ENCODE data around the gene CMTM6. TPM values are rescaled to one million over a fixed set of nuclear protein-coding genes. Genes with fewer than 3 reads are reported as not detected.
A peak's percentile ranks its signal among the peaks of the same experiment; 100 is the strongest.
"Not testable (repeated sequence)": the region's sequence is repeated elsewhere in the genome, so short reads cannot be mapped to it uniquely, and the experiment has no call there.

CMTM6 gene
- total RNA-seq, 1 donor from 2014 or later: 90.1 TPM

- Mint-ChIP-seq H3K4me1 (peaks cover 52% of the 10 kb centered on the region), H3K36me3 (ENCODE audit: low read depth) (peaks cover 25% of the 10 kb centered on the region), H3K4me3 (peak overlapping the region; percentile 74)
- H3K9me3 Mint-ChIP-seq; ATAC-seq (ENCODE audit: low read depth); H3K27me3 Mint-ChIP-seq; H3K27ac Mint-ChIP-seq; DNase-seq: not testable (repeated sequence)
- intact Hi-C loops (cut with micrococcal nuclease): loop anchor here (1.0 kb wide), 2 partner anchors 41 to 60 kb away; no protein-coding TSS in a partner anchor
- POLR2A ChIA-PET: interaction anchor here (0.5 to 6.3 kb wide), 13 partner anchors 9 to 1942 kb away, joined by 3 to 60 read pairs (median 4); partner anchors contain the start of gene CMTM7
- CTCF ChIA-PET: interaction anchor here (1.0 to 1.5 kb wide), 3 partner anchors 41 to 86 kb away, joined by 3 to 8 read pairs (median 8); no protein-coding TSS in a partner anchor
These were observed 41.7 kb downstream of the CMTM6 start for GRCh38 chr3:32460817-32461496.

- Mint-ChIP-seq H3K27me3 (no peaks in the 10 kb centered on the region), H3K9me3 (no peaks in the 10 kb centered on the region), H3K4me3 (peak overlapping the region; percentile 74), H3K36me3 (ENCODE audit: low read depth) (peaks cover 23% of the 10 kb centered on the region), H3K4me1 (peaks cover 55% of the 10 kb centered on the region), H3K27ac (no peak overlapping the region)
- ATAC-seq (ENCODE audit: low read depth) (peak; percentile 72), DNase-seq (peak; percentile 61)
- TF ChIP-seq CTCF (IDR thresholded peaks at IDR 0.05): no peak
- ChIA-PET POLR2A (interaction anchor here (0.5 to 6.3 kb wide), 14 partner anchors 9 to 1941 kb away, joined by 3 to 60 read pairs (median 4); partner anchors contain the start of genes CMTM6 and CMTM7), CTCF (interaction anchor here (1.0 to 1.5 kb wide), 3 partner anchors 40 to 85 kb away, joined by 3 to 8 read pairs (median 8); no protein-coding TSS in a partner anchor)
- intact Hi-C loops (cut with micrococcal nuclease): loop anchor here (1.0 kb wide), 2 partner anchors 40 to 59 kb away; no protein-coding TSS in a partner anchor
These were observed 42.5 kb downstream of the CMTM6 start for GRCh38 chr3:32460031-32460749.

GRCh38 chr3:32459450-32459849 lies 43.2 kb downstream of the CMTM6 start:
- H3K27ac Mint-ChIP-seq: no peak overlapping the region
- POLR2A ChIA-PET: interaction anchor here (0.6 to 6.3 kb wide), 10 partner anchors 9 to 602 kb away, joined by 3 to 60 read pairs (median 5); partner anchors contain the start of genes CMTM6 and CMTM7
- no peak overlapping the region for H3K4me3 Mint-ChIP-seq

GRCh38 chr3:32457971-32458471 lies 44.6 kb downstream of the CMTM6 start:
- ChIA-PET CTCF (interaction anchor here (0.6 to 1.5 kb wide), 8 partner anchors 10 to 160 kb away, joined by 3 to 8 read pairs (median 4); no protein-coding TSS in a partner anchor), POLR2A (interaction anchor here (0.6 to 6.3 kb wide), 12 partner anchors 9 to 86 kb away, joined by 3 to 93 read pairs (median 5); partner anchors contain the start of genes CMTM6 and CMTM7)
- H3K9me3 Mint-ChIP-seq: no peaks in the 10 kb centered on the region
- no peak for TF ChIP-seq CTCF (IDR thresholded peaks at IDR 0.05)
- H3K4me1 Mint-ChIP-seq: peaks cover 64% of the 10 kb centered on the region
- H3K4me3 Mint-ChIP-seq: peak overlapping the region; percentile 78
- peaks cover 36% of the 10 kb centered on the region for H3K36me3 Mint-ChIP-seq (ENCODE audit: low read depth)
- intact Hi-C loops (cut with micrococcal nuclease): loop anchor here (1.0 kb wide), 2 partner anchors 9 to 19 kb away; no protein-coding TSS in a partner anchor
- no peaks in the 10 kb centered on the region for H3K27me3 Mint-ChIP-seq
- H3K27ac Mint-ChIP-seq: peak overlapping the region; percentile 98
- DNase-seq (no peak), ATAC-seq (ENCODE audit: low read depth) (peak; percentile 68)

More at GRCh38 chr3:32459450-32459849, 43.2 kb downstream of the CMTM6 start:
- Mint-ChIP-seq H3K36me3 (ENCODE audit: low read depth) (peaks cover 25% of the 10 kb centered on the region), H3K4me1 (peaks cover 63% of the 10 kb centered on the region), H3K27me3 (no peaks in the 10 kb centered on the region), H3K9me3 (no peaks in the 10 kb centered on the region)
- intact Hi-C loops (cut with micrococcal nuclease): no loop called here
- no peak for ATAC-seq (ENCODE audit: low read depth)
- DNase-seq: no peak
- TF ChIP-seq CTCF (IDR thresholded peaks at IDR 0.05): no peak
- CTCF ChIA-PET: interaction anchor here (1.5 kb wide), 1 partner anchor 39 kb away, joined by 8 read pairs; no protein-coding TSS in a partner anchor

Measured in activated B cell treated with CpG ODN at 0.5 μM for 24 hours (primary cell).